Neuron (in vitro differentiated cells): ENCODE data around the gene PLA2R1.

Experiments used
- H2AFZ ChIP-seq: one replicate; pipeline ENCODE4 v1.6.1; 2013; ENCODE audit warnings: low read depth, mild to moderate bottlenecking, inconsistent platforms, low read length, moderate library complexity
- H3K27me3 ChIP-seq: one replicate; pipeline ENCODE4 v1.6.1; 2013; ENCODE audit warnings: low read length; ENCODE audit not compliant: insufficient read depth
- H3K36me3 ChIP-seq: one replicate; pipeline ENCODE4 v1.6.1; 2013; ENCODE audit warnings: low read length; ENCODE audit not compliant: insufficient read depth
- H3K4me1 ChIP-seq: one replicate; pipeline ENCODE4 v1.6.1; 2013; ENCODE audit warnings: low read length; ENCODE audit not compliant: insufficient read depth
- H3K4me3 ChIP-seq: 2 replicates; pipeline ENCODE4 v1.5.1; 2013; ENCODE audit warnings: mild to moderate bottlenecking, low read length, moderate library complexity
- H3K9me3 ChIP-seq: one replicate; pipeline ENCODE4 v1.6.1; 2013; ENCODE audit warnings: low read length

PLA2R1 gene

GRCh38 chr2:159946326-159946999 is 116.0 kb downstream of the PLA2R1 start:
- no peak overlapping the region for H3K4me3 ChIP-seq
- peaks cover 5% of the 10 kb centered on the region for H3K4me1 ChIP-seq
- no peak overlapping the region for H2AFZ ChIP-seq
- no peaks in the 10 kb centered on the region for H3K27me3 ChIP-seq
- H3K36me3 ChIP-seq, result no peaks in the 10 kb centered on the region
- H3K9me3 ChIP-seq, result no peaks in the 10 kb centered on the region

- Histone ChIP-seq H3K4me3 (no peak overlapping the region), H2AFZ (no peak overlapping the region), H3K9me3 (no peaks in the 10 kb centered on the region), H3K27me3 (no peaks in the 10 kb centered on the region), H3K4me1 (peaks cover 5% of the 10 kb centered on the region), H3K36me3 (no peaks in the 10 kb centered on the region)
These were observed 117.5 kb downstream of the PLA2R1 start for GRCh38 chr2:159944874-159945273.

GRCh38 chr2:159942146-159942545 is 120.3 kb downstream of the PLA2R1 start:
- Histone ChIP-seq H2AFZ (no peak overlapping the region), H3K4me3 (no peak overlapping the region), H3K27me3 (no peaks in the 10 kb centered on the region), H3K9me3 (no peaks in the 10 kb centered on the region), H3K36me3 (no peaks in the 10 kb centered on the region), H3K4me1 (peaks cover 5% of the 10 kb centered on the region)

- H3K27me3 ChIP-seq, result no peaks in the 10 kb centered on the region
- H3K36me3 ChIP-seq, result no peaks in the 10 kb centered on the region
- H3K9me3 ChIP-seq, result no peaks in the 10 kb centered on the region
- H2AFZ ChIP-seq, result no peak overlapping the region
- no peak overlapping the region for H3K4me3 ChIP-seq
- H3K4me1 ChIP-seq, result peaks cover 5% of the 10 kb centered on the region
These were observed 120.7 kb downstream of the PLA2R1 start for GRCh38 chr2:159941729-159942128.

GRCh38 chr2:159939946-159940345 is 122.5 kb downstream of the PLA2R1 start:
- H2AFZ ChIP-seq, result no peak overlapping the region
- no peaks in the 10 kb centered on the region for H3K9me3 ChIP-seq
- H3K27me3 ChIP-seq, result no peaks in the 10 kb centered on the region
- no peak overlapping the region for H3K4me3 ChIP-seq
- peaks cover 5% of the 10 kb centered on the region for H3K4me1 ChIP-seq
- H3K36me3 ChIP-seq, result no peaks in the 10 kb centered on the region

- H3K36me3 ChIP-seq, result no peaks in the 10 kb centered on the region
- no peaks in the 10 kb centered on the region for H3K9me3 ChIP-seq
- no peak overlapping the region for H2AFZ ChIP-seq
- H3K27me3 ChIP-seq, result no peaks in the 10 kb centered on the region
- H3K4me1 ChIP-seq, result peaks cover 5% of the 10 kb centered on the region
- H3K4me3 ChIP-seq, result no peak overlapping the region
These were observed 124.0 kb downstream of the PLA2R1 start for GRCh38 chr2:159938395-159938794.

- H3K4me3 ChIP-seq, result no peak overlapping the region
- no peak overlapping the region for H2AFZ ChIP-seq
- no peaks in the 10 kb centered on the region for H3K27me3 ChIP-seq
- H3K36me3 ChIP-seq, result no peaks in the 10 kb centered on the region
- H3K9me3 ChIP-seq, result no peaks in the 10 kb centered on the region
- H3K4me1 ChIP-seq, result no peaks in the 10 kb centered on the region
These were observed 125.9 kb downstream of the PLA2R1 start for GRCh38 chr2:159936471-159936870.

GRCh38 chr2:159933727-159934049 is 128.7 kb downstream of the PLA2R1 start:
- H3K9me3 ChIP-seq, result no peaks in the 10 kb centered on the region
- no peaks in the 10 kb centered on the region for H3K4me1 ChIP-seq
- no peak overlapping the region for H2AFZ ChIP-seq
- no peaks in the 10 kb centered on the region for H3K36me3 ChIP-seq
- no peak overlapping the region for H3K4me3 ChIP-seq
- H3K27me3 ChIP-seq, result no peaks in the 10 kb centered on the region

GRCh38 chr2:159933040-159933726 is 129.2 kb downstream of the PLA2R1 start:
- Histone ChIP-seq H3K9me3 (no peaks in the 10 kb centered on the region), H3K4me3 (no peak overlapping the region), H3K27me3 (no peaks in the 10 kb centered on the region), H3K4me1 (no peaks in the 10 kb centered on the region), H3K36me3 (no peaks in the 10 kb centered on the region), H2AFZ (no peak overlapping the region)

GRCh38 chr2:159926695-159927094 is 135.7 kb downstream of the PLA2R1 start:
- no peaks in the 10 kb centered on the region for H3K9me3 ChIP-seq

GRCh38 chr2:159925975-159926374 is 136.4 kb downstream of the PLA2R1 start:
- no peaks in the 10 kb centered on the region for H3K9me3 ChIP-seq
- no peak overlapping the region for H3K4me3 ChIP-seq
- no peaks in the 10 kb centered on the region for H3K36me3 ChIP-seq
- no peaks in the 10 kb centered on the region for H3K27me3 ChIP-seq
- H2AFZ ChIP-seq, result no peak overlapping the region
- H3K4me1 ChIP-seq, result no peaks in the 10 kb centered on the region

More at GRCh38 chr2:159926695-159927094, 135.7 kb downstream of the PLA2R1 start:
- Histone ChIP-seq H2AFZ (no peak overlapping the region), H3K4me1 (no peaks in the 10 kb centered on the region), H3K36me3 (no peaks in the 10 kb centered on the region), H3K4me3 (no peak overlapping the region), H3K27me3 (no peaks in the 10 kb centered on the region)

- Histone ChIP-seq H3K27me3 (no peaks in the 10 kb centered on the region), H2AFZ (no peak overlapping the region), H3K4me1 (no peaks in the 10 kb centered on the region), H3K9me3 (no peaks in the 10 kb centered on the region), H3K36me3 (no peaks in the 10 kb centered on the region), H3K4me3 (no peak overlapping the region)
These were observed 139.9 kb downstream of the PLA2R1 start for GRCh38 chr2:159922563-159922962.

GRCh38 chr2:159921752-159922404 is 140.5 kb downstream of the PLA2R1 start:
- H2AFZ ChIP-seq, result no peak overlapping the region
- no peaks in the 10 kb centered on the region for H3K4me1 ChIP-seq
- no peaks in the 10 kb centered on the region for H3K27me3 ChIP-seq
- no peaks in the 10 kb centered on the region for H3K36me3 ChIP-seq
- H3K4me3 ChIP-seq, result no peak overlapping the region
- no peaks in the 10 kb centered on the region for H3K9me3 ChIP-seq
